Activated naive CD4-positive, alpha-beta T cell treated with anti-CD3 and anti-CD28 coated beads, Interleukin-2, amount 50 U/mL, for 16 hours (primary cell): Measurements from ENCODE around the gene CYP19A1.

Experiments used
- DNase-seq: peaks from one replicate; pipeline ENCODE4 v3.0.0-alpha.2; 2020

Gene CYP19A1

GRCh38 chr15:51172193-51172592 lies 166.2 kb downstream of the CYP19A1 start:
- no peak for DNase-seq

GRCh38 chr15:51171634-51171932 lies 166.8 kb downstream of the CYP19A1 start:
- DNase-seq: no peak

GRCh38 chr15:51170882-51171633 lies 167.3 kb downstream of the CYP19A1 start:
- no peak for DNase-seq

GRCh38 chr15:51168700-51169099 lies 169.7 kb downstream of the CYP19A1 start:
- DNase-seq: no peak

- DNase-seq: no peak
These were observed 174.6 kb downstream of the CYP19A1 start for GRCh38 chr15:51163843-51164242.

- DNase-seq: peak; percentile 54
These were observed 175.3 kb downstream of the CYP19A1 start for GRCh38 chr15:51162865-51163762.

- no peak for DNase-seq
These were observed 176.7 kb downstream of the CYP19A1 start for GRCh38 chr15:51161491-51162220.

- DNase-seq: no peak
These were observed 177.9 kb downstream of the CYP19A1 start for GRCh38 chr15:51160484-51160883.
